Activated CD4-positive, CD25-positive, alpha-beta regulatory T cell treated with anti-CD3 and anti-CD28 coated beads, Interleukin-2, amount 50 U/mL, for 24 hours (primary cell): ENCODE measurements around the gene MINAR1.
"Not testable (repeated sequence)": the region's sequence is repeated elsewhere in the genome, so short reads cannot be mapped to it uniquely, and the experiment has no call there.

Experiments
- ATAC-seq, 2 donors: fragments of 150-1000 bp; cut with Tn5 transposase; one replicate each; pipeline ENCODE4 v1.10.0; 2021; ENCODE audit warnings: mild to moderate bottlenecking in 1 of 2, moderate library complexity in 1 of 2

The MINAR1 gene

DNA sequence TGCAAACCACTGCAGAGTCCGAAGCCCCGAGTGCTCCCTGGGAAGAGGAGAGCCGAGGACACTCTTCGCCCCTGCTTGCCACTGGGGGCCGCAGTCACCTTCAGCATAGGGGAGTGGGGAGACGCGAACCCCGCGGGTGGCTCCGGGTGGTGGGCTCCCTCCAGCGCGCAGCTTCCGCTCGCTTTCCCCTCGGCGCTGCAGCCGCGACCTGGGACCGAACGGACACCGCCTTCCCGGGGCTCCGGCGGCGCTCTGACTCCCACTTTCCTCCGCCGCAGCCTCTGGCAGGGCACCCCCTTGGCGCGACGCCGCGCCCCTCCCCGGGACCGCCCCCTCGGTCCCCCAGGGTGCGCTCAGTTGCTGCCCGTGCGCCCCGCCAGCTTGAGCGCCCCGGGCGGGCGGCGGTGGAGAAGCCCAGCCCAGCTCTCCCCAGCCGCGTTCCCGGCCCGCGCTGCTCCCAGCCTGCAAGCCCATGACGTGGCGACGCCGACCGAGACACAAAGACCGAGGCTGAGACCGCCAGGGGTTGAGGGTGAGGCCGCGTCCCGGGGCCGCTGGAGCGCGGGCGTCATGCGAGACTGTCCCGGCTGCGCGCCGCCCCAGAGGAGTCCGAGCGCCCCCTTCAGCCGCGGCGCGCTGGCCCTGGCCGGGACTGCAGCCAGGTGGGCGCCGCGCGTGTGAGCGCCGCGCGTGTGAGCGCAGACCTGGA, at the start of gene MINAR1:
Gene MINAR1, plus strand, starts transcription at position 701 of the 709 bp plus-strand sequence. CDS start 23,812 bp downstream, outside the sequence.
- no peak for ATAC-seq

- no peak for ATAC-seq
Measured at GRCh38 chr15:79394231-79394630, 37.9 kb upstream of the MINAR1 start.

- no peak for ATAC-seq
Measured at GRCh38 chr15:79396850-79397249, 35.3 kb upstream of the MINAR1 start.

- no peak for ATAC-seq
Measured at GRCh38 chr15:79397269-79397910, 34.7 kb upstream of the MINAR1 start.

- no peak for ATAC-seq
Measured at GRCh38 chr15:79399606-79400005, 32.5 kb upstream of the MINAR1 start.

DNA sequence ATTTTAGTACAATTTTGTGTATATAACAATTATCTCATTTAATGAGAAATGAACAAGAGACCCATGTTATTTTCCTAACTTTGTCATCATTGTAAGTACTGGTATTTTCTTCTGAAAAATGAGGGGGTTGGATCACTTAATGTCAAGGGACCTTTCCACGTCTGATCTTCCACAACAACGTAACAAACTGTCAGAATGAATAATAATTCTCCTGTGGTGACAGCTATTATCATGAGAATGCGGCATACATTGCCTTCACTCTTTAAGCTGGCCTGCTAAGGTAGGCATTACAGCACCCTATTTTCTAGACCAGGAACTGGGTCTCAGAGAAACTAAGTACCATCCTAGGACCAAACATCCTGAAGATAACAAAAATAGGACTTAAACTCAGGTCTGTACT, 31.5 kb upstream of the MINAR1 start:
- ATAC-seq, result no peak

DNA sequence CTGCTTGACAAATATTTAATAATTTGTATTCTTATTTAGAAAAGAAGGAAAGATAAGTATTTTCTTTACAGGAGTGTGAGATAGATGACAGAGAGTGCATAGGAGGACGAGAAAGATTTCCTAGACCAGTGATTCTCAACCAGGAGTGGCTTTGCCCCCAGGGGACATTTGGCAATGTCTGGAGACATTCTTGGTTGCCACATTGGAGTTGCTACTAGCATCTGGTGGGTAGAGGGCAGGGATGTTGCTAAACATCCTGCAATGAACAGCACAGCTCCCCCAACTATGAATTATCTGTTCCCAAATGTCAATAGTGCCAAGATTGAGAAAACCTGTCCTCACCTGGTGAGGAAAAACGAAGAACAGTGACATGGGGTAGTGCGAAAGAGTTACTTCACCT, 30.8 kb upstream of the MINAR1 start:
- no peak for ATAC-seq

DNA sequence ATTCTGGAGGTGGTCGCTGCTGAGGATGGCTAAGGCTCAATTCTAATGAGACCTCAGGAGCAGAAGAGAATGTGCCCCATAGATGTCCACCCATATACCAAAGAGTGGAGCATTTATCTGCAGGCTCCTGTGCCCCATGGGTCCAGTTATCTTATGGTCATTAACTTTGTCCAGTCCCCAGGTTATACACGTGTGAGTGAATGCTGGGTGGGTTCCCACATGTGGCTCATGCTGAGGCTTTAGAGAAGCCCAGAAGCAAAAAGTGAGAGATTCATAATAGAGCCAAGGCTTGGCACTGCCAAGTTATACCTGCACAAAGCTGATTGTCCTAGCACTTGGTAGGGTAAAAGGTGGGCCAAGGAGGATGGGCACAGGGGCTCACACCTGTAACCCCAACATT, 30.0 kb upstream of the MINAR1 start:
- ATAC-seq, result no peak

- no peak for ATAC-seq
Measured at GRCh38 chr15:79403501-79403900, 28.6 kb upstream of the MINAR1 start.

DNA sequence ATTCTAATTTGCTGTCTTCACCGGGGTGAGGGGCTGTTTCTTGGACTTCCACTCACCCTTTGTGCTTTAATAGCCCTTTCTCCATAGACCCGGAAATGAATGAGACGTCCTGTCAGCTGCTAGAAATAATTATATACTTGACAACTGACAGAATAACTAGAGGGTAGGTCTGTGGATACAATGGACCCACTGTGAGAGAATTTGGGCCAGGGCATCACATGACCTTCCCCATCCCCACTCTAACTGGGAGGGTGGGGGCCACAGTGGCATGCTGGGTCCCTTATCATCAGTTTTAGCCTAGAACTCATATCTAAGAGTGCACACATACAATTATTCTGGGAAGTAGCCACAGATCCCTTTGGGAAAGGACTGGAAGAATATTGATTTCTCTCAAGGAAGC, 25.9 kb upstream of the MINAR1 start:
- ATAC-seq, result no peak

DNA sequence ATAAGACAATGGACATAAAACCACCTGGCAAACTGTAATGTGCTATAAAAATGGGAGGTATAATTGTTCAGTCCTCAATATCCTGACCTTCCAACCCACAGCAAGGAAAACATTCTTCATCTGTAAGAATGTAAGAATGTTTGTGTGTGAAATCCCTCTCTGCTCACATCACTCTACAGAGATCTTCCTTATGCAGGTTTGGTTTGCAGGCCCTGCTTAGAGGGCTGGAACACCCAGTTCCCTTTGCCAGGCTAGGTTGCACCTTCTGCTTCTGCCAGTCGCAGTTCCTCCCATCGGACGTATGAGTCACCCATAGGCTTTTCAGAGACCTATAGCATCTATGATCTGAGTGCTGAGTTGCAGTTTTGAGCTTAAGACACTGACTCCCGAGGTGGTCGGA, 24.1 kb upstream of the MINAR1 start:
- ATAC-seq, result no peak

- ATAC-seq, result no peak
Measured at GRCh38 chr15:79410237-79410636, 21.9 kb upstream of the MINAR1 start.

DNA sequence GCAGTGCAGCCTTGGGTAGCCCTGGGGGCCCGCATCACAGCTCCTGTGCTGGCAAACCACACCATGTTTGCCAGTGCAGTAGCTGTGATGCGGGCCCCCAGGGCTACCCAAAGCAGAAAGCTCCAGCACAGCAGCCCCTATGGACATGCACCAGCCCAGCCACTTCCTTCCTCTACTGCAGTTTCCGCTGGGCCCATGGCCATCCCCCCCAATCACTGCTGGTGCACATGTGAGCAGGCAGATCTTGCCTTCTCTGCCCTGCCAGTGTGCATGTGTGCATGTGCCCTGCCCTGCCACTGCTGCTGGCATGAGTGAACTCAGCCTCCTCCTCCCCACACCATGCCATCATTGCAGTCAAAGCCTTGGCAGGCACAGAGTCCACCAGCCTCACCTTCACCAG, 20.1 kb upstream of the MINAR1 start:
- no peak for ATAC-seq

- ATAC-seq, result no peak
Measured at GRCh38 chr15:79412429-79412828, 19.7 kb upstream of the MINAR1 start.

DNA sequence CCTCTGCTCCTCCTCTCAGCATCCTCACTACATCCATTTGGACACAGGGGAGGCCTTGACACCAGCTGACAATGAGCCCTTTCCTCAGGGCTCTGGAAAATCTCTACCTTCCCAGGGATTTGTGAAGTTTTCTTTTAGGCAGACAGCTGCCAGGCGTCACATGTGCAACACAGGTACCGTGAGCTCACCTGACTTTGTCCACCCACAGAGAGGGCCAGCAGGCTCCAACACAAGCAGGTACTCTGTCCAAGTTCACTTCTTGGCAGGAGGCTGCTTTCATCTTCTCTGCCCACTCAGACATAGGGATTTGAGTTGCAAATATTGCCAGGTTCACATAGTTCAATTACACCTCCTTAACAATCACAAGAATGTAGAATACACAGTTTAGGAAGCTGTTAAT, 15.3 kb upstream of the MINAR1 start:
- ATAC-seq, result no peak

- ATAC-seq, result no peak
Measured at GRCh38 chr15:79418693-79419279, 13.3 kb upstream of the MINAR1 start.

- ATAC-seq, result no peak
Measured at GRCh38 chr15:79425591-79426295, 6.4 kb upstream of the MINAR1 start.

- not testable (repeated sequence) for ATAC-seq
Measured at GRCh38 chr15:79426899-79427298, 5.2 kb upstream of the MINAR1 start.

DNA sequence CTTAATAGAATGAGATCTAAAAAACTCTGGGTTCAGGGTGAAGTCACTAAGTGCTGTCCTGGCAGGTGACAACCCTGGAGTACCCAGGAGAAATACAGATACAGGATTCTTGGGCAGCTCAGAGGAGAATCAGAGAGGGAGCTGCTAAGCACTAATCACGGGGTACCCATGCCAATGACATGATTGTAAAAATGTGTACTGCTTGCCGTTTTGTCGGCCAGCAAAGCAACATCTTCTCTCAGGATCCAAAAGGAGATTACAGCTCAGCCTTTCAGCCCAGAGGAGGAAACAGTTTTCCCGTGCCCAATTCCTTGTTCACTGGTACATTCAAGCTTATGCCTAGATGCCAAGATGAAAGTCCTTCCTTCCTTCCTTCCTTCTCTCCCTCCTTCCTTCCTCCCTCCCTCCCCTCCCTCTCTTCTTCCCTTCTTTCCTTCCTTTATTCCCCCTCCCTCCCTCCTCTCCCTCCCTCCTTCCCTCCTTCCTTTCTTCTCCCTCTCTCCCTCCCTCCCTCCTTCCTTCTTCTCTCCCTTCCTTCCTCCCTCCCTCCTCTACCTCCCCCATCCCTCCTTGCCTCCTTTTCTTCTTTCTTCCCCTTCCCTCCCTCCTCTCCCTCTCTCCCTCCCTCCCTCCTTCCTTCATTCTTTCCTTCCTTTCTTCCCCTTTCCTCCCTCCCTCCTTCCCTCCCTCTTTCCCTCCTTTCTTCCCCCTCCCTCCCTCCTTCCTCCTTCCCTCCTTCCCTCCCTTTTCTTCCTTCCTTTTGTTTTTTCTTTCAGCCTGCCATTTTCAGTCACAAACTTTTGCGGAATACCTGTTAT, 4.1 kb upstream of the MINAR1 start:
- ATAC-seq, result no peak

GRCh38 chr15:79430901-79431635, 1.1 kb upstream of the MINAR1 start:
- ATAC-seq, result no peak

DNA sequence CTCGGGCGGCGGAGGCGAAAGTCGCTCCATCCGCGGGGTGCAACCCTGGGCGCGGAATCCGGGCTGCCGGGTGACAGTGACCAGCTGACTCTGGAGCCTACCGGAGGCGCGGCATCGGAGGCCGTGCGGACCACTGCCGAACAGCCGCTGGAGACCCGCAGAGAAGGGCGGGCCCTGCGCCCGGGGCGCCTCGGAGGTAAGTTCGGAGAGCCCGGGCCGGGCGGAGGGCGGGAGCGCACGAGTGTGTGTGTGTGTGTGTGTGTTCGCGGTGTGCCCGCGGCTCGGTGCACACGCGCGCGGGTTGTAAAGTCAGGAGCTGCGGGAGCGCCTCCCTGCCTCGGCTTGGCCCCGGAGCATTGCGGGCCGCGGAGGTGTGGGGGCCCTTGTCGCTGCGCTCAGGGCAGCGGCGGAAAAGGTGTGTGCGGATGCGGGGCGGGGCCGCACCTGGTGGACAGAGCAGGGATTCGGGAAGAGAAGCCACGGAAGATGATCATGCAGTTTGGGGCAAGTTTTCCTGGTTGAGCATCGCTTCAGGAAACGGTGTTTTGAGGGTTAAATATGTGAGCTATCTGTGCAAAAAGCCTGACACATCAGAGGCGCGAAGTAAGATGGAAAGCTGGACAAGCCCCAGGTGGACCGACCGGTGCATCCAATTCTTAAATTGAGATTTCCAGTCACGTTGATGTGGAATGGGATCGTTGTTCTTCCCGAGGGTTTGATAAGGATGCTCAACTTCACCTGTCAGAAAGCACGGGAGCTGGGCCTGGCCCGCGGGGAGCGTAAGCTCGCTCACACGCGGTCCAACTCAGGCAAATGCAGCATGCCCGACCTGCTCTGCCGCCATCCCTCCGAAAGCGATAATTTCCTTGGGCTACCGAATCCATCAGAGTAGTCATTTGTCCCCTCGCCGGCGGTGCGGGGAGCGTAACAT, 474 bp downstream of the MINAR1 start:
- ATAC-seq, result no peak
